WTC11 (cell line): ENCODE results near the gene NFIX.

Experiments
- CREB1 ChIP-seq: sonication (generic); formaldehyde crosslinking; IDR thresholded peaks from 2 replicates; pipeline ENCODE4 v1.8.0; 2023; ENCODE audit warnings: mild to moderate bottlenecking, missing genetic modification reagents
- ELF4 ChIP-seq: sonication (generic); formaldehyde crosslinking; IDR thresholded peaks from 2 replicates; pipeline ENCODE4 v1.8.1; 2022; ENCODE audit warnings: low read depth, mild to moderate bottlenecking, moderate library complexity, missing genetic modification reagents
- ETV6 ChIP-seq: sonication (generic); formaldehyde crosslinking; IDR thresholded peaks from 2 replicates; pipeline ENCODE4 v1.8.1; 2022; ENCODE audit warnings: mild to moderate bottlenecking, missing genetic modification reagents
- PRRX2 ChIP-seq: fragments of 250-450 bp; sonication (Bioruptor Pico); IDR thresholded peaks from 2 replicates; pipeline ENCODE4 v1.8.0; 2021; ENCODE audit warnings: mild to moderate bottlenecking
- SP1 ChIP-seq: sonication (generic); formaldehyde crosslinking; conservative IDR thresholded peaks from 2 replicates; pipeline ENCODE4 v1.8.1; 2022; ENCODE audit warnings: missing genetic modification reagents
- ZBTB21 ChIP-seq: sonication (generic); formaldehyde crosslinking; IDR thresholded peaks from 2 replicates; pipeline ENCODE4 v1.8.1; 2023; ENCODE audit warnings: mild to moderate bottlenecking, missing genetic modification reagents, borderline replicate concordance
- TF ChIP-seq, protein P1 (sequence below): fragments of 200-600 bp; IDR thresholded peaks from 2 replicates; pipeline ENCODE4 v1.8.0; 2022; ENCODE audit warnings: antibody characterized with exemption
- TF ChIP-seq, protein P2 (sequence below): fragments of 250-450 bp; sonication (Bioruptor Pico); IDR thresholded peaks from 2 replicates; pipeline ENCODE4 v1.9.0; 2021; ENCODE audit warnings: mild to moderate bottlenecking, borderline replicate concordance
- TF ChIP-seq, protein P3 (sequence below): sonication (generic); formaldehyde crosslinking; IDR thresholded peaks from 2 replicates; pipeline ENCODE4 v1.8.0; 2022; ENCODE audit warnings: mild to moderate bottlenecking, missing genetic modification reagents
- TF ChIP-seq, protein P4 (sequence below): sonication (generic); formaldehyde crosslinking; IDR thresholded peaks from 2 replicates; pipeline ENCODE4 v1.8.1; 2023; ENCODE audit warnings: mild to moderate bottlenecking, missing genetic modification reagents, moderate library complexity
- TF ChIP-seq, protein P5 (sequence below): fragments of 250-450 bp; sonication (Bioruptor Pico); IDR thresholded peaks from 2 replicates; pipeline ENCODE4 v2.1.2; 2022; ENCODE audit warnings: mild to moderate bottlenecking, moderate library complexity
- TF ChIP-seq, protein P6 (sequence below): sonication (generic); formaldehyde crosslinking; IDR thresholded peaks from 2 replicates; pipeline ENCODE4 v1.8.1; 2023; ENCODE audit warnings: mild to moderate bottlenecking, moderate library complexity, missing genetic modification reagents
- TF ChIP-seq, protein P7 (sequence below): sonication (generic); formaldehyde crosslinking; IDR thresholded peaks from 2 replicates; pipeline ENCODE4 v1.8.0; 2022; ENCODE audit warnings: mild to moderate bottlenecking, missing genetic modification reagents
- TF ChIP-seq, protein P8 (sequence below): sonication (generic); formaldehyde crosslinking; IDR thresholded peaks from 2 replicates; pipeline ENCODE4 v1.8.1; 2022; ENCODE audit warnings: mild to moderate bottlenecking, moderate library complexity, missing genetic modification reagents

DNA sequence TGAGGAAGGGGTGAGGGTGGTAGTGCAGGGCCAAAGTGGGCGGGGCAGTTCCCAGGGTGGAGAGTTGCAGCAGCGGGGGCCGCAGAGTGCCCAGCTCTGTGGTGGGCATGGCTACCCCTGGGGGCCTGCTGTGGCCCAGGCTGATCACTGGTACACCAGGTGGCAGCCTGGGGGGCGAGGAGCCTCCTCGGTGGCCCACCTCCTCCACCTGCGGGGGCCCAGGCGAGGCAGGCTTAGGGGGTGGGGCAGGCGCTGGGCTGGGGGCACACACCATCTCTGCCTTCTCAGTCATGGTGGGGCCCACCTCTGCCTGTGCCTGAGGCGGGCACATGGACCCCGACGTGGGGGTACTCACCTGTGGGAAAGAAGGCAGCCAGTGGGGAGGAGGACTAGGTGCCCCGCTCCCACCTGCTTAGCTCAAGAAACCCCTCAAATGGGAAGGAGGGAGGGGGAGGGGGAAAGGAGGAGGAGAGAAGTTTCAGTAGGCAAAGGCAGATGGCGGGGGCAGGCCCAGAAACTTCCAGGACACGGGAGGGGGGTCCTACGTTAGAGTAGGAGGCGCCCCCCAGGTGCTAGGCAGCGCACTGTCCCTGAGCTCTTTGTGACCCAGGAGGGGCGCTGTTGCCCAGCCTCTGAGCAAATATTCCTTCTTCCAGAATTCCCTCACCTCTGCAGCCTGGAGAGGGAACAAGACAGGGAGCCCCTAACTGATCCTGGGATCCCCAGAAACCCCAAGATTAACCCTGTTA is 105.7 kb downstream of the NFIX start:
- TF ChIP-seq, protein P1, sequence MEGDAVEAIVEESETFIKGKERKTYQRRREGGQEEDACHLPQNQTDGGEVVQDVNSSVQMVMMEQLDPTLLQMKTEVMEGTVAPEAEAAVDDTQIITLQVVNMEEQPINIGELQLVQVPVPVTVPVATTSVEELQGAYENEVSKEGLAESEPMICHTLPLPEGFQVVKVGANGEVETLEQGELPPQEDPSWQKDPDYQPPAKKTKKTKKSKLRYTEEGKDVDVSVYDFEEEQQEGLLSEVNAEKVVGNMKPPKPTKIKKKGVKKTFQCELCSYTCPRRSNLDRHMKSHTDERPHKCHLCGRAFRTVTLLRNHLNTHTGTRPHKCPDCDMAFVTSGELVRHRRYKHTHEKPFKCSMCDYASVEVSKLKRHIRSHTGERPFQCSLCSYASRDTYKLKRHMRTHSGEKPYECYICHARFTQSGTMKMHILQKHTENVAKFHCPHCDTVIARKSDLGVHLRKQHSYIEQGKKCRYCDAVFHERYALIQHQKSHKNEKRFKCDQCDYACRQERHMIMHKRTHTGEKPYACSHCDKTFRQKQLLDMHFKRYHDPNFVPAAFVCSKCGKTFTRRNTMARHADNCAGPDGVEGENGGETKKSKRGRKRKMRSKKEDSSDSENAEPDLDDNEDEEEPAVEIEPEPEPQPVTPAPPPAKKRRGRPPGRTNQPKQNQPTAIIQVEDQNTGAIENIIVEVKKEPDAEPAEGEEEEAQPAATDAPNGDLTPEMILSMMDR: no peak
- TF ChIP-seq SP1: no peak
- TF ChIP-seq, protein P2, sequence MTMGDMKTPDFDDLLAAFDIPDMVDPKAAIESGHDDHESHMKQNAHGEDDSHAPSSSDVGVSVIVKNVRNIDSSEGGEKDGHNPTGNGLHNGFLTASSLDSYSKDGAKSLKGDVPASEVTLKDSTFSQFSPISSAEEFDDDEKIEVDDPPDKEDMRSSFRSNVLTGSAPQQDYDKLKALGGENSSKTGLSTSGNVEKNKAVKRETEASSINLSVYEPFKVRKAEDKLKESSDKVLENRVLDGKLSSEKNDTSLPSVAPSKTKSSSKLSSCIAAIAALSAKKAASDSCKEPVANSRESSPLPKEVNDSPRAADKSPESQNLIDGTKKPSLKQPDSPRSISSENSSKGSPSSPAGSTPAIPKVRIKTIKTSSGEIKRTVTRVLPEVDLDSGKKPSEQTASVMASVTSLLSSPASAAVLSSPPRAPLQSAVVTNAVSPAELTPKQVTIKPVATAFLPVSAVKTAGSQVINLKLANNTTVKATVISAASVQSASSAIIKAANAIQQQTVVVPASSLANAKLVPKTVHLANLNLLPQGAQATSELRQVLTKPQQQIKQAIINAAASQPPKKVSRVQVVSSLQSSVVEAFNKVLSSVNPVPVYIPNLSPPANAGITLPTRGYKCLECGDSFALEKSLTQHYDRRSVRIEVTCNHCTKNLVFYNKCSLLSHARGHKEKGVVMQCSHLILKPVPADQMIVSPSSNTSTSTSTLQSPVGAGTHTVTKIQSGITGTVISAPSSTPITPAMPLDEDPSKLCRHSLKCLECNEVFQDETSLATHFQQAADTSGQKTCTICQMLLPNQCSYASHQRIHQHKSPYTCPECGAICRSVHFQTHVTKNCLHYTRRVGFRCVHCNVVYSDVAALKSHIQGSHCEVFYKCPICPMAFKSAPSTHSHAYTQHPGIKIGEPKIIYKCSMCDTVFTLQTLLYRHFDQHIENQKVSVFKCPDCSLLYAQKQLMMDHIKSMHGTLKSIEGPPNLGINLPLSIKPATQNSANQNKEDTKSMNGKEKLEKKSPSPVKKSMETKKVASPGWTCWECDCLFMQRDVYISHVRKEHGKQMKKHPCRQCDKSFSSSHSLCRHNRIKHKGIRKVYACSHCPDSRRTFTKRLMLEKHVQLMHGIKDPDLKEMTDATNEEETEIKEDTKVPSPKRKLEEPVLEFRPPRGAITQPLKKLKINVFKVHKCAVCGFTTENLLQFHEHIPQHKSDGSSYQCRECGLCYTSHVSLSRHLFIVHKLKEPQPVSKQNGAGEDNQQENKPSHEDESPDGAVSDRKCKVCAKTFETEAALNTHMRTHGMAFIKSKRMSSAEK (CRISPR knock-in tag): no peak
- TF ChIP-seq ELF4: no peak
- TF ChIP-seq, protein P3, sequence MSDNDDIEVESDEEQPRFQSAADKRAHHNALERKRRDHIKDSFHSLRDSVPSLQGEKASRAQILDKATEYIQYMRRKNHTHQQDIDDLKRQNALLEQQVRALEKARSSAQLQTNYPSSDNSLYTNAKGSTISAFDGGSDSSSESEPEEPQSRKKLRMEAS (CRISPR knock-in tag): no peak
- TF ChIP-seq, protein P4, sequence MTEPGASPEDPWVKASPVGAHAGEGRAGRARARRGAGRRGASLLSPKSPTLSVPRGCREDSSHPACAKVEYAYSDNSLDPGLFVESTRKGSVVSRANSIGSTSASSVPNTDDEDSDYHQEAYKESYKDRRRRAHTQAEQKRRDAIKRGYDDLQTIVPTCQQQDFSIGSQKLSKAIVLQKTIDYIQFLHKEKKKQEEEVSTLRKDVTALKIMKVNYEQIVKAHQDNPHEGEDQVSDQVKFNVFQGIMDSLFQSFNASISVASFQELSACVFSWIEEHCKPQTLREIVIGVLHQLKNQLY (CRISPR knock-in tag): no peak
- TF ChIP-seq, protein P5, sequence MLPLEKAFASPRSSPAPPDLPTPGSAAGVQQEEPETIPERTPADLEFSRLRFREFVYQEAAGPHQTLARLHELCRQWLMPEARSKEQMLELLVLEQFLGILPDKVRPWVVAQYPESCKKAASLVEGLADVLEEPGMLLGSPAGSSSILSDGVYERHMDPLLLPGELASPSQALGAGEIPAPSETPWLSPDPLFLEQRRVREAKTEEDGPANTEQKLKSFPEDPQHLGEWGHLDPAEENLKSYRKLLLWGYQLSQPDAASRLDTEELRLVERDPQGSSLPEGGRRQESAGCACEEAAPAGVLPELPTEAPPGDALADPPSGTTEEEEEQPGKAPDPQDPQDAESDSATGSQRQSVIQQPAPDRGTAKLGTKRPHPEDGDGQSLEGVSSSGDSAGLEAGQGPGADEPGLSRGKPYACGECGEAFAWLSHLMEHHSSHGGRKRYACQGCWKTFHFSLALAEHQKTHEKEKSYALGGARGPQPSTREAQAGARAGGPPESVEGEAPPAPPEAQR (CRISPR knock-in tag): no peak
- TF ChIP-seq, protein P6, sequence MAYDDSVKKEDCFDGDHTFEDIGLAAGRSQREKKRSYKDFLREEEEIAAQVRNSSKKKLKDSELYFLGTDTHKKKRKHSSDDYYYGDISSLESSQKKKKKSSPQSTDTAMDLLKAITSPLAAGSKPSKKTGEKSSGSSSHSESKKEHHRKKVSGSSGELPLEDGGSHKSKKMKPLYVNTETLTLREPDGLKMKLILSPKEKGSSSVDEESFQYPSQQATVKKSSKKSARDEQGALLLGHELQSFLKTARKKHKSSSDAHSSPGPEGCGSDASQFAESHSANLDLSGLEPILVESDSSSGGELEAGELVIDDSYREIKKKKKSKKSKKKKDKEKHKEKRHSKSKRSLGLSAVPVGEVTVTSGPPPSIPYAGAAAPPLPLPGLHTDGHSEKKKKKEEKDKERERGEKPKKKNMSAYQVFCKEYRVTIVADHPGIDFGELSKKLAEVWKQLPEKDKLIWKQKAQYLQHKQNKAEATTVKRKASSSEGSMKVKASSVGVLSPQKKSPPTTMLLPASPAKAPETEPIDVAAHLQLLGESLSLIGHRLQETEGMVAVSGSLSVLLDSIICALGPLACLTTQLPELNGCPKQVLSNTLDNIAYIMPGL (CRISPR knock-in tag): no peak
- no peak for TF ChIP-seq PRRX2 (CRISPR knock-in tag)
- TF ChIP-seq, protein P7, sequence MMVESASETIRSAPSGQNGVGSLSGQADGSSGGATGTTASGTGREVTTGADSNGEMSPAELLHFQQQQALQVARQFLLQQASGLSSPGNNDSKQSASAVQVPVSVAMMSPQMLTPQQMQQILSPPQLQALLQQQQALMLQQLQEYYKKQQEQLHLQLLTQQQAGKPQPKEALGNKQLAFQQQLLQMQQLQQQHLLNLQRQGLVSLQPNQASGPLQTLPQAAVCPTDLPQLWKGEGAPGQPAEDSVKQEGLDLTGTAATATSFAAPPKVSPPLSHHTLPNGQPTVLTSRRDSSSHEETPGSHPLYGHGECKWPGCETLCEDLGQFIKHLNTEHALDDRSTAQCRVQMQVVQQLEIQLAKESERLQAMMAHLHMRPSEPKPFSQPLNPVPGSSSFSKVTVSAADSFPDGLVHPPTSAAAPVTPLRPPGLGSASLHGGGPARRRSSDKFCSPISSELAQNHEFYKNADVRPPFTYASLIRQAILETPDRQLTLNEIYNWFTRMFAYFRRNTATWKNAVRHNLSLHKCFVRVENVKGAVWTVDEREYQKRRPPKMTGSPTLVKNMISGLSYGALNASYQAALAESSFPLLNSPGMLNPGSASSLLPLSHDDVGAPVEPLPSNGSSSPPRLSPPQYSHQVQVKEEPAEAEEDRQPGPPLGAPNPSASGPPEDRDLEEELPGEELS (CRISPR knock-in tag): no peak
- TF ChIP-seq, protein P8, sequence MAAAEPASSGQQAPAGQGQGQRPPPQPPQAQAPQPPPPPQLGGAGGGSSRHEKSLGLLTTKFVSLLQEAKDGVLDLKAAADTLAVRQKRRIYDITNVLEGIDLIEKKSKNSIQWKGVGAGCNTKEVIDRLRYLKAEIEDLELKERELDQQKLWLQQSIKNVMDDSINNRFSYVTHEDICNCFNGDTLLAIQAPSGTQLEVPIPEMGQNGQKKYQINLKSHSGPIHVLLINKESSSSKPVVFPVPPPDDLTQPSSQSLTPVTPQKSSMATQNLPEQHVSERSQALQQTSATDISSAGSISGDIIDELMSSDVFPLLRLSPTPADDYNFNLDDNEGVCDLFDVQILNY: no peak
- no peak for TF ChIP-seq CREB1
- no peak for TF ChIP-seq ZBTB21 (CRISPR knock-in tag)
- TF ChIP-seq ETV6 (CRISPR knock-in tag): no peak
